HG03354 (cell line): ENCODE data around the gene IL4.
A peak's percentile ranks its signal among the peaks of the same experiment; 100 is the strongest.
"Not testable (repeated sequence)": the region's sequence is repeated elsewhere in the genome, so short reads cannot be mapped to it uniquely, and the experiment has no call there.

Source experiments
- ATAC-seq: cut with Tn5 transposase; IDR thresholded peaks from one replicate; pipeline ENCODE4 v1.9.1; 2021; ENCODE audit warnings: mild to moderate bottlenecking; ENCODE audit not compliant: unreplicated experiment, poor library complexity, severe bottlenecking

The IL4 gene

GRCh38 chr5:132688536-132689339 lies 14.9 kb downstream of the IL4 start:
- ATAC-seq, result peak; percentile 64

GRCh38 chr5:132689513-132689912 lies 15.7 kb downstream of the IL4 start:
- no peak for ATAC-seq

GRCh38 chr5:132690156-132690555 lies 16.4 kb downstream of the IL4 start:
- ATAC-seq, result no peak

- ATAC-seq, result not testable (repeated sequence)
Measured at GRCh38 chr5:132691755-132692631, 18.2 kb downstream of the IL4 start.

- ATAC-seq, result no peak
Measured at GRCh38 chr5:132692632-132692967, 18.8 kb downstream of the IL4 start.

- ATAC-seq, result no peak
Measured at GRCh38 chr5:132695956-132696355, 22.2 kb downstream of the IL4 start.

GRCh38 chr5:132704875-132705274 lies 31.1 kb downstream of the IL4 start:
- no peak for ATAC-seq

- no peak for ATAC-seq
Measured at GRCh38 chr5:132708645-132709044, 34.9 kb downstream of the IL4 start.

- ATAC-seq, result no peak
Measured at GRCh38 chr5:132714456-132715307, 40.9 kb downstream of the IL4 start.

- ATAC-seq, result no peak
Measured at GRCh38 chr5:132718544-132719312, 44.9 kb downstream of the IL4 start.

GRCh38 chr5:132725745-132726144 lies 52.0 kb downstream of the IL4 start:
- no peak for ATAC-seq

- ATAC-seq, result no peak
Measured at GRCh38 chr5:132729896-132730295, 56.1 kb downstream of the IL4 start.
